IPS-18a (cell line): ENCODE results near the gene BTG4.

Experiments used
- H3K27ac ChIP-seq: one replicate; pipeline ENCODE4 v1.5.1; 2013; ENCODE audit warnings: low read length
- H3K27me3 ChIP-seq: one replicate; pipeline ENCODE4 v1.6.1; 2013; ENCODE audit warnings: mild to moderate bottlenecking, low read length; ENCODE audit not compliant: control insufficient read depth, insufficient read depth
- H3K36me3 ChIP-seq: one replicate; pipeline ENCODE4 v1.6.1; 2013; ENCODE audit warnings: low read depth, low read length; ENCODE audit not compliant: control insufficient read depth
- H3K4me1 ChIP-seq: one replicate; pipeline ENCODE4 v1.6.1; 2013; ENCODE audit warnings: low read depth, low read length; ENCODE audit not compliant: control insufficient read depth
- H3K4me3 ChIP-seq: one replicate; pipeline ENCODE4 v1.5.1; 2013; ENCODE audit warnings: low read length
- H3K9ac ChIP-seq: one replicate; pipeline ENCODE4 v1.6.1; 2013; ENCODE audit warnings: mild to moderate bottlenecking, low read length, moderate library complexity
- H3K9me3 ChIP-seq: one replicate; pipeline ENCODE4 v1.6.1; 2013; ENCODE audit warnings: low read depth, low read length; ENCODE audit not compliant: control insufficient read depth

The BTG4 gene

DNA sequence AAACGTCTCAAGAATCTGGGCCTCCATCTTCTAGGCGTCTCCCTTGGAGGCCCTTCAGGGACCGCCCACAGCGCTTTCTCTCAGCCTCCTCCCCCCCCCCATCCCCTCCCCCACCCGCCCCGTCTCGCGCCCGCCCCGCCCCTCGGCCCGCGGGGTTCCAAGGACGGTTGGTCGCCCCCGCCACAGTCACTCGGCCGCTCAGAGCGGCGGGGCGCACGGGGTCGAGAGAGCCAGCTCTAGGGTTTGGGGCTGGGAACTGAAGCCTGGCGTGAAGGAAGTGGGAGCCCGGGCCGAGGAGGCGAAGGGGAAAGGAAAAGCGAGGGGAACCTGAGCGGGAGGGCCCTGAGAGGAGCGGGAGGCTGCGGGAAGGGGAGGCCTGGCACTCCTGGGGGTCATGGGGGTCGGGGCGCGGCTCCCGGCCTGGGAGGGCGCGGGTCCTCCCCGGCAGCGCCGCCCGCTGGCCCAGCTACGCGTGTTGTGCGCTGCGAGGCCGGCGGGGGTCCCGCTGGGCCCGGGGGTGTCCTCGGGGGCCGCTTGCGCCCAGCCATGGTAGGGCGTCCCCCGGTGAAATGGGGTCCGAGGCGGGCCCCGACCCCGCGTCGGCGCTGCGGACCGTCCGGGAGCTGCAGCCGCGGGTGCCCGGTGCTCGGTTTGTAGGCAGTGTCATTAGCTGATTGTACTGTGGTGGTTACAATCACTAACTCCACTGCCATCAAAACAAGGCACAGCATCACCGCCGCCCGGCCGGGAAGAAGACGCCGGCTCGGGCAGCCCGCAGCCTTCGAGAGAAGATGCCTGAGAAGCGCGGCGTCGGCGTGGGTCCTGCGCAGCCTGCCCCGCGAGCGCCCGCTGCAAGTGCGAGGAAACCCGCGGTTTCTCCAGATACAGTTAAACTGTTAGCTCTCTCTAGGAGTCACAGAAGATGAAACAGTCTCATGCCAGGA, at the start of gene BTG4:
TSS of gene BTG4 (minus strand) at position 91 of the 944 bp plus-strand sequence. CDS start 13,610 bp downstream, outside the sequence.
- H3K27me3 ChIP-seq: peaks cover 49% of the 10 kb centered on the region
- peaks cover 7% of the 10 kb centered on the region for H3K4me1 ChIP-seq
- H3K9me3 ChIP-seq: no peaks in the 10 kb centered on the region
- H3K27ac ChIP-seq: no peak within 1 kb of the TSS
- no peaks in the 10 kb centered on the region for H3K36me3 ChIP-seq
- peak within 1 kb of the TSS; percentile 54 for H3K4me3 ChIP-seq
- no peak within 1 kb of the TSS for H3K9ac ChIP-seq

DNA sequence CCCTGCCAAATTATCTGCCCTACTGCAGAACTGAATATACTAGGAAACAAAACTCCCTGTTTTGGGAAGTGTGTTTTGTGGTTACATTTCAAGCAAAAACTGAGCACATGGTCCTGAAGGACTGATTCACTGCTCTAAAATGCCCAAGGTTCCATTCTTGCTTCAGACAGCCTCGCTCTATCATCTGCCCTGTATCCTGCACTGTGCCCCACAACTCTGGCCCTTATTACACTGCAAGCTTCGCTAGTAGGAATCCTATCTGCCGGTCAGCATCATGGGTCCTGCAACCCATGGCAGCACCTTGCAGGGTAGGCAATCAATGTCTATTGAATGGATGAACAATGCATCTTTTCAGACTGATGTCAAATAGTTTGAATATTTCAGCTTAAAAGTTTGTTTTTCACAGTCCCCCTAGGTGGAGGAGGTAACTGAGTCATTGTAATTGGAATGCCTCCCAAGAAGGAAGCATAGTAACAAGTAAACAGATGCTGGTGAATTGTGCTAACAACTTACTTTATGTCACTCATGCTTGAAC, 49.7 kb upstream of the BTG4 start:
- no peak overlapping the region for H3K4me3 ChIP-seq
- no peak overlapping the region for H3K9ac ChIP-seq
- H3K9me3 ChIP-seq: no peaks in the 10 kb centered on the region
- no peak overlapping the region for H3K27ac ChIP-seq
- H3K36me3 ChIP-seq: no peaks in the 10 kb centered on the region
- H3K27me3 ChIP-seq: no peaks in the 10 kb centered on the region
- H3K4me1 ChIP-seq: peaks cover 13% of the 10 kb centered on the region

DNA sequence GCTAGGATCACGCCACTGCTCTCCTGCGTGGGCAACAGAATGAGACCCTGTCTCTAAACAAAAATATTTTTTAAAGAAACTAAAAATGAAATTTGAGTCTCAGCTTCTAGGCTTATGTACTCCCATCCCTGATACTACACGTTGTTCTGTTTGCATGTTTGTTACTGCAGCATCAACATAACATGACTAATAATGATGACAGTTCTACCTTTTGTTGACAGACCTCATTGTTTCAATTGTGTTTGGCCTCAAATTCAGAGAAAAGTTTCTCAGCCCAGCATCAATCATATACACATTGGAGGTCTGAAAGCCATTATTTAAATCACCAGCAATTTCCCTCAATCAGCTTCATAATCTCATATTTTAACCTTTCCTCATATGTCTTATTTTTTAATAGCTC, 49.1 kb upstream of the BTG4 start:
- Histone ChIP-seq H3K4me1 (peaks cover 13% of the 10 kb centered on the region), H3K27ac (no peak overlapping the region), H3K36me3 (no peaks in the 10 kb centered on the region), H3K4me3 (no peak overlapping the region), H3K9me3 (no peaks in the 10 kb centered on the region), H3K9ac (no peak overlapping the region), H3K27me3 (no peaks in the 10 kb centered on the region)

DNA sequence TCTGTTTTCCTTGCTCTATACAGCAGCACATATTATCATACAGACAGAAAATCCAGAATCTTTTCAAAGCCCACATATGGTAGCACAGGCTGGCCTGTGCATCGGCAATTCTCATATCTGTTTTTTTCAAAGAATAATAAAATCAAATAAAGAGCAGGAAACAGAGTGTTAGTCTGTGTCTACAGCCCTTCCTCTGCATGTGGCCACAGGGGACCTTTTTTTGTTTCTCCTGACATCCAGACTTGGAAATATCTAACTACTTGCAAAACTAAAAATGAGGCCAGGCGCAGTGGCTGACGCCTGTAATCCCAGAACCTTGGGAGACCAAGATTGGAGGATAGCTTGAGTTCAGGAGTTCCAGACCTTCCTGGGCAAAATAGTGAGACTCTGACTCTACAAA, 48.6 kb upstream of the BTG4 start:
- Histone ChIP-seq H3K4me3 (no peak overlapping the region), H3K9ac (no peak overlapping the region), H3K4me1 (peaks cover 13% of the 10 kb centered on the region), H3K27ac (no peak overlapping the region), H3K36me3 (no peaks in the 10 kb centered on the region), H3K9me3 (no peaks in the 10 kb centered on the region), H3K27me3 (no peaks in the 10 kb centered on the region)

DNA sequence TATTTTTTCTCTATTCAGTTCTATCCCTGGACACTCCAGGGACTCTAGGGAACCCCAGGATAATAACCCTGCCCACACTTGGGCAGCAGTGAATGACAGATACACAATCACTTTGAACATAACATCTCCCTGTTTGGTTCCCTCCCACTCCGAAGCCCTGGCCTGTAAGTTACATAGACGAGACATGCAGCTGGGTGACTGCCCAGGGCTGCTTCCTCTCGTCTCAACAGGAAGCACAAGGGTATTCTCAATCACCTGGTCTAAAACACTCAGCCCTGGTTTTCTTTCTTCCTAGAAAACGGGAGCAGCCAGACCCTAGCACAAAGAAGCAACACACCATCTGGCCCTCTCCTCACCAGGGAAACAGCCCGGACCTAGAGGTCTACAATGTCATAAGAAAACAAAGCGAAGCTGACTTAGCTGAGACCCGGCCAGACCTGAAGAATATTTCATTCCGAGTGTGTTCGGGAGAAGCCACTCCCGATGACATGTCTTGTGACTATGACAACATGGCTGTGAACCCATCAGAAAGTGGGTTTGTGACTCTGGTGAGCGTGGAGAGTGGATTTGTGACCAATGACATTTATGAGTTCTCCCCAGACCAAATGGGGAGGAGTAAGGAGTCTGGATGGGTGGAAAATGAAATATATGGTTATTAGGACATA, 47.7 kb upstream of the BTG4 start:
- no peaks in the 10 kb centered on the region for H3K27me3 ChIP-seq
- no peak overlapping the region for H3K9ac ChIP-seq
- H3K9me3 ChIP-seq: no peaks in the 10 kb centered on the region
- H3K36me3 ChIP-seq: no peaks in the 10 kb centered on the region
- H3K4me1 ChIP-seq: peaks cover 13% of the 10 kb centered on the region
- H3K4me3 ChIP-seq: no peak overlapping the region
- H3K27ac ChIP-seq: no peak overlapping the region

DNA sequence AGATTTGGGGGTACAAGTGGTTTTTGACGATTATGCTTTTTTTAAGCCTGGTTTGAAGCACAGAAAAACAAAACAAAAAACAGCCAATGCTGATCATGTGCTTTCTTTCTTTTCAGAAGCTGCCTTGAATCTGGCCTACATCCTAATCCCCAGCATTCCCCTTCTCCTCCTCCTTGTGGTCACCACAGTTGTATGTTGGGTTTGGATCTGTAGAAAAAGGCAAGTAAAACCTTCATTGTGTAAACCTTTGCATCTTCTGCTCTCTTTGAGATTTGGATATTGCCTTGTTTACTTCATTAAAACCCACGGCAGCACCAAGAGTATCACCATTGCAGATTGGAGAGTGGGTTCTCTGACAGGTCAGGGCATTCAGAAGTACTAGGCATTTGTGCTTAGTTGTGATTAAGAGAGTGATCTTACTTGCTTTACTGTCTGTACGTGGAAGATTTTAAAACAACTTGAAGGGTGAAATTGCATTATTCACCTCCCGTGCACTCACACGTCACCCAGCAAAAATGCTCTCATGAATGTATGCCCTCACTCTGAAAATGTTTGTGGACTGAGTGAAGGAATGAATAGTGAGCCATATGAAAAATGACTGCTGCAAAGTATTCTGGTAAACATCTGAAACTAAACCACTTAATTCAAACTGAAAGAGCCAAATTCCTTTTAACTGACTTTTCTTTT, 45.4 kb upstream of the BTG4 start:
- Histone ChIP-seq H3K9ac (no peak overlapping the region), H3K27ac (no peak overlapping the region), H3K36me3 (no peaks in the 10 kb centered on the region), H3K4me3 (no peak overlapping the region), H3K27me3 (no peaks in the 10 kb centered on the region), H3K9me3 (no peaks in the 10 kb centered on the region), H3K4me1 (peaks cover 13% of the 10 kb centered on the region)

DNA sequence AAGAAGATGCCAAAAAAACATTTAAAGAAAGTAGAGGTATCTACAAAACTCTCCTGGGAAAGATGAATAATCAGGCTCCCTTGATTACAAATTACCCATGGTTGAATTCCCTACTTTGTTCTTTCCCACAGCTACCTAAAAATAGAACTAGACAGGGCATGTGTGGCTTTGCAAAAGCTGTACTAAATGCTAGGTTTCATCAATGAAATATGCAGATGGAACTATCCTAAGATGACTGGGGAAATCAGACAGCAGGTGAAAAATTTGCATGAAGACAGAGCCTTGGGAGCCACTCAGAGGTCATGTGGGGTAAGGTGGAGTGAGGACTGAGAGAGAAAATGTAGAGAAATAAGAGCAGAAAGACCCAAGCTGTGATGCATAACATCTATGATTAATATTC, 43.1 kb upstream of the BTG4 start:
- Histone ChIP-seq H3K27me3 (no peaks in the 10 kb centered on the region), H3K36me3 (no peaks in the 10 kb centered on the region), H3K27ac (no peak overlapping the region), H3K9me3 (no peaks in the 10 kb centered on the region), H3K4me1 (peaks cover 3% of the 10 kb centered on the region), H3K4me3 (no peak overlapping the region), H3K9ac (no peak overlapping the region)

- H3K27ac ChIP-seq: no peak overlapping the region
- no peak overlapping the region for H3K4me3 ChIP-seq
- peaks cover 9% of the 10 kb centered on the region for H3K4me1 ChIP-seq
- no peaks in the 10 kb centered on the region for H3K9me3 ChIP-seq
- no peak overlapping the region for H3K9ac ChIP-seq
- no peaks in the 10 kb centered on the region for H3K27me3 ChIP-seq
- no peaks in the 10 kb centered on the region for H3K36me3 ChIP-seq
Measured at GRCh38 chr11:111554532-111554931, 42.3 kb upstream of the BTG4 start.

GRCh38 chr11:111550258-111550657, 38.1 kb upstream of the BTG4 start:
- Histone ChIP-seq H3K4me3 (no peak overlapping the region), H3K9me3 (no peaks in the 10 kb centered on the region), H3K36me3 (no peaks in the 10 kb centered on the region), H3K27ac (no peak overlapping the region), H3K27me3 (no peaks in the 10 kb centered on the region), H3K4me1 (peaks cover 20% of the 10 kb centered on the region), H3K9ac (no peak overlapping the region)

GRCh38 chr11:111549869-111550203, 37.6 kb upstream of the BTG4 start:
- Histone ChIP-seq H3K4me3 (no peak overlapping the region), H3K27me3 (no peaks in the 10 kb centered on the region), H3K36me3 (no peaks in the 10 kb centered on the region), H3K4me1 (peaks cover 20% of the 10 kb centered on the region), H3K9me3 (no peaks in the 10 kb centered on the region), H3K9ac (no peak overlapping the region), H3K27ac (no peak overlapping the region)

DNA sequence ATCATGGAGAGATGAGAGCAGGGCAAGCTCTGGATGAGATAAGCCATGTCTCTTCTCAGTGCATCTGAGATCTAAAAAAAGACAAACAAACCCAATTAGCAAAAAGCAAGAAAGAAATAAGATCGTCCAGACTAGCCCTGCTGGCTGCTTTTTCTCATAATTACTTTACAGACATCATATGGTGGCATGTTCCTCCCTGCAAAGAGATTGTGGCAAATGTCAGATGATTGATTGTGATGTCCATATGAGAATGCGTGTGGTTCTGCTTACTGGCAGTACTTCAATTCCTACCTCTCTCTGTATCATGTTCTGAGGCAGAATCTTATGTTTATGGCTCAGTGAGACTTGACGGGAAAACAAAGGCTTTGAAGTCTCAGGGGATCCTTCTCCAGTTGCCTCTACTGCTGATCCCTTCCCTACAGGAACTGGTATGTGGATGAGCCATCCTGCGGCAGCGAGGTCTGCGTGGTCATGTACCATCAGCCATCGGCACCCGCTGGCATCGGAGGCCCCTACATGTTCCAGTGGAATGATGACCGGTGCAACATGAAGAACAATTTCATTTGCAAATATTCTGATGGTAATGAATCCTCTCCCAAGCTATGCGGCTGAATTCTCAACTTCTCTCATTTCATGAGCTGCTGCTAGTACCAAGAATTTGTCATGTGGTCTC, 37.1 kb upstream of the BTG4 start:
- Histone ChIP-seq H3K27me3 (no peaks in the 10 kb centered on the region), H3K9me3 (no peaks in the 10 kb centered on the region), H3K36me3 (no peaks in the 10 kb centered on the region)

More for the DNA sequence above, 37.1 kb upstream of the BTG4 start:
- no peak overlapping the region for H3K27ac ChIP-seq
- no peak overlapping the region for H3K9ac ChIP-seq
- peaks cover 20% of the 10 kb centered on the region for H3K4me1 ChIP-seq
- H3K4me3 ChIP-seq: no peak overlapping the region
